NT2/D1 (cell line): Measurements from ENCODE around the gene WDR44.
A peak's percentile ranks its signal among the peaks of the same experiment; 100 is the strongest.
"Not testable (repeated sequence)": the region's sequence is repeated elsewhere in the genome, so short reads cannot be mapped to it uniquely, and the experiment has no call there.

ENCODE experiments used
- DNase-seq: peaks from one replicate; pipeline ENCODE4 v3.0.0-alpha.2; 2011; ENCODE audit warnings: low read depth, low spot score
- H3K27me3 ChIP-seq: 2 replicates; pipeline ENCODE4 v1.6.0; 2011; ENCODE audit warnings: mild to moderate bottlenecking; ENCODE audit not compliant: insufficient read length, insufficient read depth
- H3K36me3 ChIP-seq: 2 replicates; pipeline ENCODE4 v1.6.1; 2011; ENCODE audit warnings: mild to moderate bottlenecking, low read length, mixed read lengths; ENCODE audit not compliant: insufficient read depth, insufficient read length
- H3K4me1 ChIP-seq: 2 replicates; pipeline ENCODE4 v1.5.1; 2011; ENCODE audit not compliant: insufficient read depth, insufficient read length
- H3K4me3 ChIP-seq: 2 replicates; pipeline ENCODE4 v1.5.1; 2011; ENCODE audit warnings: low read depth; ENCODE audit not compliant: insufficient read length
- H3K9ac ChIP-seq: 2 replicates; pipeline ENCODE4 v1.6.0; 2011; ENCODE audit warnings: low read depth; ENCODE audit not compliant: insufficient read length
- H3K9me3 ChIP-seq: 2 replicates; pipeline ENCODE4 v1.5.1; 2011; ENCODE audit warnings: mild to moderate bottlenecking, low read length; ENCODE audit not compliant: insufficient read depth
- SUZ12 ChIP-seq: IDR thresholded peaks from 2 replicates; pipeline ENCODE4 v1.6.1; 2011; ENCODE audit not compliant: insufficient read length, insufficient read depth; ENCODE audit errors: extremely low read depth
- YY1 ChIP-seq: IDR thresholded peaks from 2 replicates; pipeline ENCODE4 v1.6.1; 2011; ENCODE audit not compliant: insufficient read length, insufficient read depth
- ZNF274 ChIP-seq: IDR thresholded peaks from 2 replicates; pipeline ENCODE4 v1.6.1; 2011; ENCODE audit warnings: mild to moderate bottlenecking, low read depth, low read length

Gene WDR44

GRCh38 chrX:118345464-118346257 is at the start of gene WDR44:
Gene WDR44 (plus strand): TSS chrX:118346106. CDS start chrX:118346504, 398 bp downstream.
- Histone ChIP-seq H3K36me3 (no peaks in the 10 kb centered on the region), H3K9me3 (no peaks in the 10 kb centered on the region), H3K4me3 (peak within 1 kb of the TSS; percentile 71), H3K4me1 (no peaks in the 10 kb centered on the region), H3K9ac (peak within 1 kb of the TSS; percentile 85), H3K27me3 (peaks cover 4% of the 10 kb centered on the region)
- DNase-seq: peak; percentile 92
- no peak for TF ChIP-seq YY1
- no peak for TF ChIP-seq ZNF274
- no peak for TF ChIP-seq SUZ12

GRCh38 chrX:118305827-118306226 is 40.1 kb upstream of the WDR44 start:
- H3K9me3 ChIP-seq: peaks cover 10% of the 10 kb centered on the region; the same call in 1 of the 2 replicates
- H3K4me3 ChIP-seq, H3K9ac ChIP-seq, DNase-seq, H3K36me3 ChIP-seq, H3K4me1 ChIP-seq, H3K27me3 ChIP-seq: not testable (repeated sequence)

GRCh38 chrX:118315529-118315928 is 30.4 kb upstream of the WDR44 start:
- Histone ChIP-seq H3K4me1 (no peaks in the 10 kb centered on the region), H3K36me3 (no peaks in the 10 kb centered on the region), H3K4me3 (no peak overlapping the region), H3K27me3 (no peaks in the 10 kb centered on the region), H3K9me3 (no peaks in the 10 kb centered on the region), H3K9ac (no peak overlapping the region)
- DNase-seq: no peak
- TF ChIP-seq ZNF274 (no peak), SUZ12 (no peak), YY1 (no peak)

GRCh38 chrX:118324588-118324987 is 21.3 kb upstream of the WDR44 start:
- Histone ChIP-seq H3K4me1 (no peaks in the 10 kb centered on the region), H3K36me3 (no peaks in the 10 kb centered on the region), H3K9ac (no peak overlapping the region), H3K27me3 (no peaks in the 10 kb centered on the region), H3K9me3 (no peaks in the 10 kb centered on the region), H3K4me3 (no peak overlapping the region)
- no peak for DNase-seq
- TF ChIP-seq YY1: no peak
- no peak for TF ChIP-seq ZNF274
- TF ChIP-seq SUZ12: no peak

GRCh38 chrX:118325453-118325852 is 20.5 kb upstream of the WDR44 start:
- TF ChIP-seq YY1: no peak
- TF ChIP-seq SUZ12: no peak
- Histone ChIP-seq H3K9me3 (no peaks in the 10 kb centered on the region), H3K27me3 (no peaks in the 10 kb centered on the region), H3K36me3 (no peaks in the 10 kb centered on the region), H3K4me3 (no peak overlapping the region), H3K9ac (no peak overlapping the region), H3K4me1 (no peaks in the 10 kb centered on the region)
- DNase-seq: no peak

- TF ChIP-seq YY1 (no peak), SUZ12 (no peak), ZNF274 (no peak)
- no peak overlapping the region for H3K4me3 ChIP-seq
- no peaks in the 10 kb centered on the region for H3K36me3 ChIP-seq
- H3K4me1 ChIP-seq: no peaks in the 10 kb centered on the region
- H3K9me3 ChIP-seq: no peaks in the 10 kb centered on the region
- H3K9ac ChIP-seq: no peak overlapping the region
- DNase-seq: no peak
- H3K27me3 ChIP-seq: no peaks in the 10 kb centered on the region
Observed at GRCh38 chrX:118329175-118329574, 16.7 kb upstream of the WDR44 start.

GRCh38 chrX:118337687-118338086 is 8.2 kb upstream of the WDR44 start:
- no peak for DNase-seq
- Histone ChIP-seq H3K27me3 (no peaks in the 10 kb centered on the region), H3K4me1 (peaks cover 2% of the 10 kb centered on the region), H3K9me3 (no peaks in the 10 kb centered on the region), H3K4me3 (no peak overlapping the region), H3K36me3 (no peaks in the 10 kb centered on the region), H3K9ac (no peak overlapping the region)
- no peak for TF ChIP-seq YY1
- no peak for TF ChIP-seq ZNF274

GRCh38 chrX:118338930-118339329 is 7.0 kb upstream of the WDR44 start:
- Histone ChIP-seq H3K9me3 (no peaks in the 10 kb centered on the region), H3K9ac (no peak overlapping the region), H3K36me3 (no peaks in the 10 kb centered on the region), H3K4me3 (no peak overlapping the region), H3K27me3 (no peaks in the 10 kb centered on the region), H3K4me1 (peaks cover 2% of the 10 kb centered on the region)
- no peak for DNase-seq
- TF ChIP-seq YY1: no peak
- no peak for TF ChIP-seq SUZ12
- no peak for TF ChIP-seq ZNF274
